Mucosa of descending colon (tissue), 3 donors: ENCODE data around the gene FOXB1. TPM values are rescaled to one million over a fixed set of nuclear protein-coding genes. Genes with fewer than 3 reads are reported as not detected.
A peak's percentile ranks its signal among the peaks of the same experiment; 100 is the strongest.

Experiments used
- ATAC-seq: fragments of 200-7000 bp; cut with Tn5 transposase; one replicate; pipeline ENCODE4 v1.9.1; 2020; ENCODE audit warnings: mild to moderate bottlenecking, moderate library complexity
- DNase-seq, 3 donors: peaks; one replicate each; pipeline ENCODE4 v3.0.0-alpha.2; 2020
- H3K36me3 ChIP-seq: fragments of 200-600 bp; one replicate; pipeline ENCODE4 v1.8.0; 2021; ENCODE audit warnings: low read depth, mild to moderate bottlenecking
- H3K4me1 ChIP-seq: fragments of 200-600 bp; one replicate; pipeline ENCODE4 v1.8.0; 2021; ENCODE audit warnings: low read depth, mild to moderate bottlenecking
- H3K4me3 ChIP-seq: fragments of 200-600 bp; one replicate; pipeline ENCODE4 v1.8.0; 2021; ENCODE audit warnings: mild to moderate bottlenecking
- H3K9me3 ChIP-seq: fragments of 200-600 bp; one replicate; pipeline ENCODE4 v1.8.0; 2021; ENCODE audit warnings: mild to moderate bottlenecking
- intact Hi-C, 2 donors: fragments of 100-400 bp; cut with DNase I in 1 of 2; cut with micrococcal nuclease in 1 of 2; formaldehyde crosslinking; loops; one replicate each; pipeline versions ENCODE4 v1.11.0 to v1.11.1; 2022; cut with DNase I, micrococcal nuclease
- total RNA-seq, 3 donors: library from RNA; stranded (reverse); fragmentation: NEBNext Ultra II Directional in 2 of 3; extraction: Animal tissue kit (Norgen Biotek cat#: 25700) in 2 of 3; gene quantifications; one replicate each; pipeline versions ENCODE4 v1.2.1 to v1.2.4, GENCODE V29; 2021 to 2023
- TF ChIP-seq, protein P1 (sequence below): fragments of 200-600 bp; IDR thresholded peaks from one replicate; pipeline ENCODE4 v1.8.0; 2022; ENCODE audit warnings: antibody characterized with exemption, mild to moderate bottlenecking
- donor health status: DM: no; HTN: no; CAD: no; lungs with moderate emphysema.
- donor health status: DM: no; HTN: no; CAD: no.
- donor health status: DM: no; HTN: yes; CAD: no.

The FOXB1 gene
- total RNA-seq, 3 donors from 2014 or later = not detected

DNA sequence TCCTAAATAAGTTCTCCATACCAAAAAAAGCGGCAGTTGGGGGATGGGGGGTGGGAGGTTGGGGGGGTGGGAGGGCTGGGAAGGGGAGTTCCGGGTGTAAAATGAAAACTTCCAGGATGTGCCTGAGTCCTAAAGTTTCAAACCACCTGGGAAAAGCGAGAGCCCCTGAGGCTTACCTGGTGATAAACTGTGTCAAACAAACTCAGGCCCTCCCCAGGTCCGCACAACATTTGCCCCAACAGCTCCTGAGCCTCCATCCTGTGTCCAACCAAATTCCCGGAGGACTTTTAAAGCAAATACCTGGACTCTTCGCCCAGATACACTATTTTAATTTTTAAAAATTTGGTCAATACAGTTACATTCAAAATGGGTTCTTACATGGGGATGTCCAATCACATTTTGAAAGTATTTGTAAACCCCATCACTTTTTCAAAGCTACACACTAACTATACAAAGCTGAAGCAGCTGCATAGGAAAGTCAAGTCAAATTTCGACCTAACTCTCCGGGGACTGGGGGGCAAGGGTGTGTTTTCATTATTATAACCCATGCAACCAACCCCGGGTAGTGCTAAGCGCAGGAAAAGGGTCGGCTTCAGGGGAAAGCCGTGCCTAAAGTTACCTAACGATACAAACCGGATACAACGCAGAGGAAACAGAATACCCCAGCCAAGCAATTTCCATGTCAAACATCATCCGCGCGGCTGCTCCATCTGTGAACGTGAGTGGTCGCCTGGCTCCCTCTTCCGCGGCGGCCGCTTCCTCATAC lies 685 bp upstream of the FOXB1 start:
- TF ChIP-seq, protein P1, sequence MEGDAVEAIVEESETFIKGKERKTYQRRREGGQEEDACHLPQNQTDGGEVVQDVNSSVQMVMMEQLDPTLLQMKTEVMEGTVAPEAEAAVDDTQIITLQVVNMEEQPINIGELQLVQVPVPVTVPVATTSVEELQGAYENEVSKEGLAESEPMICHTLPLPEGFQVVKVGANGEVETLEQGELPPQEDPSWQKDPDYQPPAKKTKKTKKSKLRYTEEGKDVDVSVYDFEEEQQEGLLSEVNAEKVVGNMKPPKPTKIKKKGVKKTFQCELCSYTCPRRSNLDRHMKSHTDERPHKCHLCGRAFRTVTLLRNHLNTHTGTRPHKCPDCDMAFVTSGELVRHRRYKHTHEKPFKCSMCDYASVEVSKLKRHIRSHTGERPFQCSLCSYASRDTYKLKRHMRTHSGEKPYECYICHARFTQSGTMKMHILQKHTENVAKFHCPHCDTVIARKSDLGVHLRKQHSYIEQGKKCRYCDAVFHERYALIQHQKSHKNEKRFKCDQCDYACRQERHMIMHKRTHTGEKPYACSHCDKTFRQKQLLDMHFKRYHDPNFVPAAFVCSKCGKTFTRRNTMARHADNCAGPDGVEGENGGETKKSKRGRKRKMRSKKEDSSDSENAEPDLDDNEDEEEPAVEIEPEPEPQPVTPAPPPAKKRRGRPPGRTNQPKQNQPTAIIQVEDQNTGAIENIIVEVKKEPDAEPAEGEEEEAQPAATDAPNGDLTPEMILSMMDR = no peak
- intact Hi-C loops = no loop called here
- DNase-seq = no peak
- no peak overlapping the region for H3K4me3 ChIP-seq
- no peaks in the 10 kb centered on the region for H3K36me3 ChIP-seq
- peaks cover 22% of the 10 kb centered on the region for H3K4me1 ChIP-seq
- ATAC-seq = no peak
- no peaks in the 10 kb centered on the region for H3K9me3 ChIP-seq

DNA sequence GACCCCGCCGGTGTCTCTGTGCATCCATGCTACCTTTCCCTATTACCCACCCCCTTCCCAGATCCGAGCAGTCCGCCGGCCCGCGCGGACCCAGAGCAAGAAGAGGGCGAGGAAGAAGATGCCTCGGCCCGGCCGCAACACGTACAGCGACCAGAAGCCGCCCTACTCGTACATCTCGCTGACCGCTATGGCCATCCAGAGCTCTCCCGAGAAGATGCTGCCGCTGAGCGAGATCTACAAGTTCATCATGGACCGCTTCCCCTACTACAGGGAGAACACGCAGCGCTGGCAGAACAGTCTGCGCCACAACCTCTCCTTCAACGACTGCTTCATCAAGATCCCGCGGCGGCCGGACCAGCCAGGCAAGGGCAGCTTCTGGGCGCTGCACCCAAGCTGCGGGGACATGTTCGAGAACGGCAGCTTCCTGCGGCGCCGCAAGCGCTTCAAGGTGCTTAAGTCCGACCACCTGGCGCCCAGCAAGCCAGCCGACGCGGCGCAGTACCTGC lies 788 bp downstream of the FOXB1 start:
- ATAC-seq (peak; percentile 6), DNase-seq (no peak)
- intact Hi-C loops = no loop called here
- H3K36me3 ChIP-seq = no peaks in the 10 kb centered on the region
- H3K4me1 ChIP-seq = peaks cover 22% of the 10 kb centered on the region
- TF ChIP-seq, protein P1 = no peak
- no peaks in the 10 kb centered on the region for H3K9me3 ChIP-seq
- H3K4me3 ChIP-seq = no peak overlapping the region

DNA sequence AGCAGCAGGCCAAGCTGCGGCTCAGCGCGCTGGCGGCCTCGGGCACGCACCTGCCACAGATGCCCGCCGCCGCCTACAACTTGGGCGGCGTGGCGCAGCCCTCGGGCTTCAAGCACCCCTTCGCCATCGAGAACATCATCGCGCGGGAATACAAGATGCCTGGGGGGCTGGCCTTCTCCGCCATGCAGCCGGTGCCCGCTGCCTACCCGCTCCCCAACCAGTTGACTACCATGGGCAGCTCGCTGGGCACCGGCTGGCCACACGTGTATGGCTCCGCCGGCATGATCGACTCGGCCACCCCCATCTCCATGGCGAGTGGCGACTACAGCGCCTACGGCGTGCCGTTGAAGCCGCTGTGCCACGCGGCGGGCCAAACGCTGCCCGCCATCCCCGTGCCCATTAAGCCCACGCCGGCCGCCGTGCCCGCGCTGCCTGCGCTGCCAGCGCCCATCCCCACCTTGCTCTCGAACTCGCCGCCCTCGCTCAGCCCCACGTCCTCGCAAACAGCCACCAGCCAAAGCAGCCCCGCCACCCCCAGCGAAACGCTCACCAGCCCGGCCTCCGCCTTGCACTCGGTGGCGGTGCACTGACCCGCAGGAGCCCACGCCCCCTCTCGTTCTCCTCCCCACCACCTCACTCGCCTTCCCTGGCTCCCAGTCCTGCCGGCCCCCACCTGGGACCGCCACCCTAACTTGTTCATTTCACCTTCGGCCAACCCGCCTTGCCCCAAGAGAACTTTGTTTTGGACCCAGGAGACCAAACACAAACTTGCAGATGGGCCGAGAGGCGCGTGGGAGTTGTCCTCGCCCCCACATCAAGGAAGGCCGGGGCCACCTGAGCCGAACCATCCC lies 1.5 kb downstream of the FOXB1 start:
- DNase-seq = no peak
- Histone ChIP-seq H3K4me1 (peaks cover 22% of the 10 kb centered on the region), H3K36me3 (no peaks in the 10 kb centered on the region), H3K9me3 (no peaks in the 10 kb centered on the region), H3K4me3 (no peak overlapping the region)
- TF ChIP-seq, protein P1 = no peak
- peak; percentile 33 for ATAC-seq
- intact Hi-C loops = no loop called here

DNA sequence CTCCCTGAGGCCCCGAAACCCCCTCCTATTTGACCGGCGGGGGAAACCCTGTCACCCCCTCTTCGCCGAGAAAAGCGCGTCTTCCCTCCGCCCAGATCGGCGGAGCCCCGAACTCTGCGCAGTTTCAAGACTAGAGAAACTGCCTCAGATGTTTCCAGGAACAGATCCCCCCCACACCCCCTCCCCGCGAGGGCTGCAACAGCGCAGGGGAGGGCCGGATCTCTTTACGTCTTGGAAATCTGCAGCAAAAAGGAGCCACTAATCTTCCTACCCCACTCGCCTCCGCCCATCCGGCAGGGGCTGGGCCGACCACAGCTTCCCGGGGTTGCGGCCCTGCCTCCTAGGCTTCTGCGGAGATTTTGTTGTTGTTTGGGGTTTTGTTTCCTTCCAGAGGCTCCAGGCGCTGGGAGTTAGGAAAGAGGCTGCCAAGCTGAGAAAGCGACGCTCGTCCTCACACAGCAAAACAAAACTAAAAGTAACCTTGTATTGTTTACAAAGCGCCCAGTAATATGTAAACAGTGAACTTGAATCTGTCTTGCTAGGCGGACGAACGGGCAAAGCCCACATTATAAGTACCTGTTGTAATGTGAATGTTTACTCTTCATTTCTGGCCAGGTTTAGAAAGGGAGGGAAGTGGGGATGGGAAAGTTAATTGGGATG lies 2.2 kb downstream of the FOXB1 start:
- peaks cover 22% of the 10 kb centered on the region for H3K4me1 ChIP-seq
- H3K36me3 ChIP-seq = no peaks in the 10 kb centered on the region
- intact Hi-C loops = no loop called here
- no peak overlapping the region for H3K4me3 ChIP-seq
- ATAC-seq = peak; percentile 70
- TF ChIP-seq, protein P1 = no peak
- H3K9me3 ChIP-seq = no peaks in the 10 kb centered on the region
- peak; percentile 39 to 60 (median 57) for DNase-seq

DNA sequence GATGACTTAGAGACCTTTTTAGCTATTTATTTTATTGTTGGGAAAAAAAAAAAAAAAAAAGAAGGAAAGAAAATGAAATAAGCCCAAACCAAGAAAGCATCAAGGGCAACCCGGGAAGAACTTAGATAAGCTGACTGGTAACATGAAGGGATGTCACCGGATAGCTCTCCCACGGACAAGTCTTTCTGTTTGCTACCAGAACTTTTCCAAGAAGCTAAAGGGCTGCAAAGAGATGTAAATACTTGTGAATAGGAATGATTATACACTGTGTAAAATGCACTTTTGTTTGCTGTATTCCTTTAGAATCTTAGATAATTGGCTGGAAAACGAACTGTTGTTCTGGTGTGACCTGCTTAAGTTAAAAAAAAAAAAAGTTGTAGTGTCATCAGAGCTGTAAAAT lies 2.8 kb downstream of the FOXB1 start:
- no peaks in the 10 kb centered on the region for H3K36me3 ChIP-seq
- no peaks in the 10 kb centered on the region for H3K9me3 ChIP-seq
- peaks cover 22% of the 10 kb centered on the region for H3K4me1 ChIP-seq
- no peak for ATAC-seq
- no peak overlapping the region for H3K4me3 ChIP-seq
- DNase-seq = no peak
- intact Hi-C loops = no loop called here
- TF ChIP-seq, protein P1 = no peak
